ENCODE data around the gene MTTP. TPM values are rescaled to one million over a fixed set of nuclear protein-coding genes. Genes with fewer than 3 reads are reported as not detected.

The MTTP gene
- total RNA-seq, 1 donor from 2014 or later = not detected

GRCh38 chr4:99645036-99645435 lies 70.4 kb downstream of the MTTP start:
- H3K4me1 Mint-ChIP-seq (ENCODE audit: low read depth, unreplicated experiment) = peaks cover 39% of the 10 kb centered on the region
- DNase-seq = no peak
- H3K27ac Mint-ChIP-seq (ENCODE audit: unreplicated experiment) = no peak overlapping the region
- H3K9me3 Mint-ChIP-seq (ENCODE audit: unreplicated experiment) = peaks cover 6% of the 10 kb centered on the region
- H3K27me3 Mint-ChIP-seq (ENCODE audit: unreplicated experiment) = peaks cover 5% of the 10 kb centered on the region
- no peak overlapping the region for H3K4me3 Mint-ChIP-seq (ENCODE audit: unreplicated experiment)
- TF ChIP-seq, protein P1, sequence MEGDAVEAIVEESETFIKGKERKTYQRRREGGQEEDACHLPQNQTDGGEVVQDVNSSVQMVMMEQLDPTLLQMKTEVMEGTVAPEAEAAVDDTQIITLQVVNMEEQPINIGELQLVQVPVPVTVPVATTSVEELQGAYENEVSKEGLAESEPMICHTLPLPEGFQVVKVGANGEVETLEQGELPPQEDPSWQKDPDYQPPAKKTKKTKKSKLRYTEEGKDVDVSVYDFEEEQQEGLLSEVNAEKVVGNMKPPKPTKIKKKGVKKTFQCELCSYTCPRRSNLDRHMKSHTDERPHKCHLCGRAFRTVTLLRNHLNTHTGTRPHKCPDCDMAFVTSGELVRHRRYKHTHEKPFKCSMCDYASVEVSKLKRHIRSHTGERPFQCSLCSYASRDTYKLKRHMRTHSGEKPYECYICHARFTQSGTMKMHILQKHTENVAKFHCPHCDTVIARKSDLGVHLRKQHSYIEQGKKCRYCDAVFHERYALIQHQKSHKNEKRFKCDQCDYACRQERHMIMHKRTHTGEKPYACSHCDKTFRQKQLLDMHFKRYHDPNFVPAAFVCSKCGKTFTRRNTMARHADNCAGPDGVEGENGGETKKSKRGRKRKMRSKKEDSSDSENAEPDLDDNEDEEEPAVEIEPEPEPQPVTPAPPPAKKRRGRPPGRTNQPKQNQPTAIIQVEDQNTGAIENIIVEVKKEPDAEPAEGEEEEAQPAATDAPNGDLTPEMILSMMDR (IDR thresholded peaks at IDR 0.05; ENCODE audit: partially characterized antibody, unreplicated experiment) = no peak
- H3K36me3 Mint-ChIP-seq (ENCODE audit: unreplicated experiment) = no peaks in the 10 kb centered on the region

- H3K4me3 Mint-ChIP-seq (ENCODE audit: unreplicated experiment) = peak overlapping the region; percentile 32
- peaks cover 6% of the 10 kb centered on the region for H3K9me3 Mint-ChIP-seq (ENCODE audit: unreplicated experiment)
- no peaks in the 10 kb centered on the region for H3K36me3 Mint-ChIP-seq (ENCODE audit: unreplicated experiment)
- peaks cover 39% of the 10 kb centered on the region for H3K4me1 Mint-ChIP-seq (ENCODE audit: low read depth, unreplicated experiment)
- TF ChIP-seq, protein P1 (IDR thresholded peaks at IDR 0.05; ENCODE audit: partially characterized antibody, unreplicated experiment) = no peak
- no peak overlapping the region for H3K27ac Mint-ChIP-seq (ENCODE audit: unreplicated experiment)
- H3K27me3 Mint-ChIP-seq (ENCODE audit: unreplicated experiment) = peaks cover 5% of the 10 kb centered on the region
- DNase-seq = peak; percentile 45
Measured at GRCh38 chr4:99645638-99646037, 71.0 kb downstream of the MTTP start.

DNA sequence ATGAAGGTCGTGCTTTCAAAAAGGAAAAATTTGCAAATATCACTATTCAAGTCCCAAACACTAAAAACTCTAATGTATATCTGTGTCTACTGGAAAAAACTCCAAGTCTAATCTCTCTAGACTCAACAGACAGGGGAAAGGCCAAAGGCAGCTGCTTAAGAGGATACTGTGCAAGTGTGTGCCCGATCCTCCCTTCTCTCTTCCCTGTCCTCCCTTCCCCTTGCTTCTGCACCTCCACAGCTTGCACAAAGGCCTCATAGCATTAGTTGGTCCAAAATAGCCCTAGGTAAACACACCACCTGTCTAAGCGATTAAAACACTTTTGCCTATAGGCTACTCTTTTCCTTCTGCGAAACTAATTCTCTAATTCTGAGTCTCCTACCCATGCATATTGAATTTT lies 72.4 kb downstream of the MTTP start:
- TF ChIP-seq, protein P1 (IDR thresholded peaks at IDR 0.05; ENCODE audit: partially characterized antibody, unreplicated experiment) = no peak
- Mint-ChIP-seq H3K27ac (ENCODE audit: unreplicated experiment) (no peak overlapping the region), H3K4me3 (ENCODE audit: unreplicated experiment) (no peak overlapping the region), H3K36me3 (ENCODE audit: unreplicated experiment) (no peaks in the 10 kb centered on the region), H3K4me1 (ENCODE audit: low read depth, unreplicated experiment) (peaks cover 39% of the 10 kb centered on the region), H3K27me3 (ENCODE audit: unreplicated experiment) (peaks cover 9% of the 10 kb centered on the region), H3K9me3 (ENCODE audit: unreplicated experiment) (peaks cover 8% of the 10 kb centered on the region)
- no peak for DNase-seq

DNA sequence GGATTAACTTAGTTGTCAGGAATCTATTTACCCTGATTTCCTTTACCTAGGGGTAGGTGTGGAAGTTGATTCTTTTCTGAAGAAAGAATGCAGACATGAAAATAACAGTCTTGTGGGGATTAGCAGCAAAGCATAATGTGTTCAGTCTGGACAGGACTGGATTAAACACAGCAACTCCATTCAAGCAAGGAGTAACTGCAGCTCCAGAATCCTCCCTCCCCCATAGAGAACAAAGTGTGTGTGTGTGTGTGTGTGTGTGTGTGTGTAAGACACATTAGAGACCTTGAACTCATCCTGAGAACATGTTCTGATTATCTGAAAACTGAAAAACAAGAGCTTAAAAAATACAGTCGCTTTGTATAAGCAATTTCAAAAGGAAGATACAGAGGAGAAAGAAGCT lies 73.7 kb downstream of the MTTP start:
- Mint-ChIP-seq H3K9me3 (ENCODE audit: unreplicated experiment) (peaks cover 8% of the 10 kb centered on the region), H3K36me3 (ENCODE audit: unreplicated experiment) (no peaks in the 10 kb centered on the region), H3K4me1 (ENCODE audit: low read depth, unreplicated experiment) (peaks cover 39% of the 10 kb centered on the region), H3K27ac (ENCODE audit: unreplicated experiment) (peak overlapping the region; percentile 19), H3K27me3 (ENCODE audit: unreplicated experiment) (peaks cover 9% of the 10 kb centered on the region), H3K4me3 (ENCODE audit: unreplicated experiment) (no peak overlapping the region)
- no peak for DNase-seq
- TF ChIP-seq, protein P1 (IDR thresholded peaks at IDR 0.05; ENCODE audit: partially characterized antibody, unreplicated experiment) = no peak

- TF ChIP-seq, protein P1 (IDR thresholded peaks at IDR 0.05; ENCODE audit: partially characterized antibody, unreplicated experiment) = no peak
- peaks cover 8% of the 10 kb centered on the region for H3K9me3 Mint-ChIP-seq (ENCODE audit: unreplicated experiment)
- H3K4me3 Mint-ChIP-seq (ENCODE audit: unreplicated experiment) = no peak overlapping the region
- H3K27me3 Mint-ChIP-seq (ENCODE audit: unreplicated experiment) = peaks cover 9% of the 10 kb centered on the region
- no peak for DNase-seq
- H3K36me3 Mint-ChIP-seq (ENCODE audit: unreplicated experiment) = peaks cover 4% of the 10 kb centered on the region
- peak overlapping the region; percentile 34 for H3K27ac Mint-ChIP-seq (ENCODE audit: unreplicated experiment)
- H3K4me1 Mint-ChIP-seq (ENCODE audit: low read depth, unreplicated experiment) = peaks cover 34% of the 10 kb centered on the region
Measured at GRCh38 chr4:99649208-99649607, 74.6 kb downstream of the MTTP start.

Measured in glutamatergic neuron (in vitro differentiated cells).